Activated T-helper 2 cell treated with anti-CD3 and anti-CD28 coated beads, Interferon-gamma antibody, Interleukin-2, Interleukin-4, amounts not matched to agents 10 μg/mL and 5 μg/mL and 100 μg/mL, durations not matched to agents 14 hours and 24 hours and 36 hours (primary cell): ENCODE results near the gene GOLGA8N. TPM values are rescaled to one million over a fixed set of nuclear protein-coding genes. Genes with fewer than 3 reads are reported as not detected.

ENCODE experiments used
- DNase-seq: peaks from one replicate; pipeline ENCODE4 v3.0.0; 2021; ENCODE audit warnings: low spot score
- H3K27ac Mint-ChIP-seq: one replicate; pipeline ENCODE4 v1.8.0; 2021; ENCODE audit warnings: mixed read lengths
- H3K27me3 Mint-ChIP-seq: one replicate; pipeline ENCODE4 v1.8.0; 2021; ENCODE audit warnings: low read depth, mixed read lengths
- H3K36me3 Mint-ChIP-seq: one replicate; pipeline ENCODE4 v1.8.0; 2021; ENCODE audit warnings: low read depth, mixed read lengths
- H3K4me1 Mint-ChIP-seq: one replicate; pipeline ENCODE4 v1.8.0; 2021; ENCODE audit warnings: low read depth, mixed read lengths
- H3K4me3 Mint-ChIP-seq: one replicate; pipeline ENCODE4 v1.8.0; 2021; ENCODE audit warnings: low read depth, mild to moderate bottlenecking, moderate library complexity, mixed read lengths
- H3K9me3 Mint-ChIP-seq: one replicate; pipeline ENCODE4 v1.8.0; 2021; ENCODE audit warnings: mixed read lengths
- intact Hi-C: fragments of 100-400 bp; cut with micrococcal nuclease; formaldehyde crosslinking; loops from one replicate; pipeline ENCODE4 v1.15.1; 2023
- total RNA-seq: library from RNA; stranded (reverse); gene quantifications from 2 replicates; pipeline ENCODE4 v1.2.3, GENCODE V29; 2022

Gene GOLGA8N
- total RNA-seq, 1 donor from 2014 or later: 8.2 TPM

DNA sequence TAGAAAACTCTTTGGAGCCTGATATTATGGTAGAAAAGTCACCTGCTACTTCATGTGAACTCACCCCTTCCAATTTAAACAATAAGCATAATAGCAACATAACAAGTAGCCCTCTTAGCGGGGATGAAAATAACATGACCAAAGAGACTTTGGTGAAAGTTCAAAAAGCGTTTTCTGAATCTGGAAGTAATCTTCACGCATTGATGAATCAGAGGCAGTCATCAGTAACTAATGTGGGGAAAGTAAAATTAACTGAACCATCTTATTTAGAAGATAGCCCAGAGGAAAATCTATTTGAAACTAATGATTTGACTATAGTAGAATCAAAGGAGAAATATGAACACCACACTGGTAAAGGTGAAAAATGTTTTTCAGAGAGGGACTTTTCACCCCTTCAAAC, 43.2 kb downstream of the GOLGA8N start:
- Mint-ChIP-seq H3K27ac (peak overlapping the region; percentile 1), H3K36me3 (peaks cover 66% of the 10 kb centered on the region), H3K4me1 (peaks cover 9% of the 10 kb centered on the region), H3K9me3 (no peaks in the 10 kb centered on the region), H3K27me3 (no peaks in the 10 kb centered on the region), H3K4me3 (no peak overlapping the region)
- DNase-seq: no peak
- intact Hi-C loops: no loop called here

DNA sequence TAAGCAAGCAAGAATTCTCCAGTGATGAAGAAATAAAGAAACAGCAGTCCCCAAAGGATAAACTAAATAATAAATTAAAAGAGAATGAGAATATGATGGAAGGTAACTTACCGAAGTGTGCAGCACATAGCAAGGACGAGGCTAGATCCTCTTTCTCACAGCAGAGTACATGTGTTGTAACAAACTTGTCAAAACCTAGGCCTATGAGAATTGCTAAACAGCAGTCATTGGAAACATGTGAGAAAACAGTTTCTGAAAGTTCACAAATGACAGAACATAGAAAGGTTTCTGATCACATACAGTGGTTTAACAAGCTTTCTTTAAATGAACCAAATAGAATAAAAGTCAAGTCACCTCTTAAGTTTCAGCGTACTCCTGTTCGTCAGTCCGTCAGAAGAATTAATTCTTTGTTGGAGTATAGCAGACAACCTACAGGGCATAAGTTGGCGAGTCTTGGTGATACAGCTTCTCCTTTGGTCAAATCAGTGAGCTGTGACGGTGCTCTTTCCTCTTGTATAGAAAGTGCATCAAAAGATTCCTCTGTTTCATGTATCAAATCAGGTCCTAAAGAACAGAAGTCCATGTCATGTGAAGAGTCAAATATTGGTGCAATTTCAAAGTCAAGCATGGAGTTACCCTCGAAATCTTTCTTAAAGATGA, 43.8 kb downstream of the GOLGA8N start:
- Mint-ChIP-seq H3K4me1 (peaks cover 9% of the 10 kb centered on the region), H3K4me3 (no peak overlapping the region), H3K36me3 (peaks cover 72% of the 10 kb centered on the region), H3K9me3 (no peaks in the 10 kb centered on the region), H3K27ac (no peak overlapping the region), H3K27me3 (no peaks in the 10 kb centered on the region)
- no peak for DNase-seq
- intact Hi-C loops: no loop called here

DNA sequence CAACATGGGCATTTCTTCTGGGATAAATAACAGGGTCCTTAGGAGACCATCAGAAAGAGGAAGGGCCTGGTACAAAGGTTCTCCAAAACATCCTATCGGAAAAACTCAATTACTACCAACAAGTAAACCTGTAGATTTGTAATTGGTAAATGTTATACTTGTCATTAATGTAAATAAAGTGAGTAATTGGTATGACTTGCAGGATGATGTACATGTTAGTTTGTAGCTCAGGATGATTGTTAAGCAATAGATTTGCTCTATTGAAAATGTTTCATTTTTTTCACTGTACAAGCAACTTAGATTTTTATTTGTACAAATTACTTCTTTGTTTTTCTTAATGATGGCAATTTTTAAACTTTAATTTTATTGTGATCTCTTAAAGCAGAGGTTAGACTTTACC, 44.4 kb downstream of the GOLGA8N start:
- no peak overlapping the region for H3K27ac Mint-ChIP-seq
- peaks cover 71% of the 10 kb centered on the region for H3K36me3 Mint-ChIP-seq
- no peaks in the 10 kb centered on the region for H3K27me3 Mint-ChIP-seq
- peaks cover 9% of the 10 kb centered on the region for H3K4me1 Mint-ChIP-seq
- H3K9me3 Mint-ChIP-seq: no peaks in the 10 kb centered on the region
- no peak for DNase-seq
- intact Hi-C loops: no loop called here
- no peak overlapping the region for H3K4me3 Mint-ChIP-seq

DNA sequence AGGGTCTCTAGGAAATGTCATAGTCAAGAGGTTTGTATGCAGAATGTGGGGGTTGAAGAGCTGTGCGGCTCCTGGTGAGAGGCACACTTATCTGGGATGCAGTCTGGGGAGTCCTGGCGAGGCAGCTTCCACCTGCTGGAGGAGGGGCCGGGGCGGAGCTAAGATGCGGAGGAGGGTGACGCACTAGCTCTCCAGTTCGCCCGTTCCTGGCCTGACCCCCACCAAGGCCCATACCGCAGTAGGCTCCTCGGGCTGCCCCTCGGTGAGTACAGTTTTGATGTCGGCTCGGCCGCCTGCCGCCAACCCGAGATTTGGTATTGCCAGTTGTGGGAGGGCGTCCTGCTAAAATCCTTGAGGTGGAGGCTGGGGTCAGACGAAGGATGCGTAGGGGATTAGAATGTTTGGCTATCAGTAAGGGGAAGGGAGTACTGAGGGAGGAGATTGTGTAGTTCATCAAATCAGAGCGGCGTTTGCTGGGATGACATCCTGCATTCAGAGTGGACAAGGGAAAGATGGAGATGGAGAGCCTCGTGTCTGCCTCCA, 48.3 kb downstream of the GOLGA8N start, which contains the start of gene SCG5:
SCG5 (plus strand) TSS at position 194 of the 543 bp plus-strand sequence. CDS start 1,883 bp downstream, outside the sequence.
- H3K4me3 Mint-ChIP-seq: no peak within 1 kb of the TSS
- DNase-seq: no peak
- intact Hi-C loops: no loop called here
- H3K27me3 Mint-ChIP-seq: no peaks in the 10 kb centered on the region
- peaks cover 5% of the 10 kb centered on the region for H3K4me1 Mint-ChIP-seq
- H3K36me3 Mint-ChIP-seq: peaks cover 53% of the 10 kb centered on the region
- H3K27ac Mint-ChIP-seq: no peak within 1 kb of the TSS
- H3K9me3 Mint-ChIP-seq: no peaks in the 10 kb centered on the region

DNA sequence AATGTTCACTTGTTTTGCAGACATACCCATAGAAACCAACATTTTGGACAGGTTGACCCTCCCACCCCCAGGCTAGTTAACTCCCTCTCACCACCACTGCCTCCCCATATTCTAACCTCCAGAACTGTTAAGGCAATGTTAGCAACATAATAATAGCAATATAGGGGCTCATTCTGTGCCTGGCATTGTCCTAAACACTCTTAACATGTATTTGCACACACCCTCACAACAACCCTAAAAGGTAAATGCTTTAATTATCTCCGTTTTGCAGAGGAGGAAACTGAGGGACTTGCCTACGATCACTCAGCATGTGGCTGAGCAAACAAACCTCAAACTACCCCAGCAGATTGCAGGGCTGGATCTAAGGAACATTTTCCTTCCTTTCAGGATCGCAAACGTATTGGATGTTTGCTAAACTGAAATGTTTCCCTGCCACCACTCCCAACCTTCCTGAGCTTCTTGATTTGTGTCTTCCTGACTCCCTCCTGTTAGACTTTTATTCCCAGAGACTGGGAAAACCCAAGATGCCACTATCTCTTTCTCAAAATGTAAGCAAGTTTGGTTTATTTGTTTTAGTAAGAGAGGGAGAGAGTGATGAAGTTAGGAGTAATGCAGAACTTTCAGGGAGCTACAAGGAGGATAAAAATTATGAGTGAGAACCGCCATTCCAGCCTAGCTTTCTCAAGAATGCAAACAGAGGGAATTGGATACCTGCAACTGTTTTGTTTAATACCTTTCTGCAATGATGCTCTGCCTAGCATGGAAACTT, 49.6 kb downstream of the GOLGA8N start:
- no peak overlapping the region for H3K27ac Mint-ChIP-seq
- H3K4me1 Mint-ChIP-seq: peaks cover 5% of the 10 kb centered on the region
- no peak overlapping the region for H3K4me3 Mint-ChIP-seq
- no peak for DNase-seq
- peaks cover 48% of the 10 kb centered on the region for H3K36me3 Mint-ChIP-seq
- no peaks in the 10 kb centered on the region for H3K27me3 Mint-ChIP-seq
- intact Hi-C loops: no loop called here
- H3K9me3 Mint-ChIP-seq: no peaks in the 10 kb centered on the region

DNA sequence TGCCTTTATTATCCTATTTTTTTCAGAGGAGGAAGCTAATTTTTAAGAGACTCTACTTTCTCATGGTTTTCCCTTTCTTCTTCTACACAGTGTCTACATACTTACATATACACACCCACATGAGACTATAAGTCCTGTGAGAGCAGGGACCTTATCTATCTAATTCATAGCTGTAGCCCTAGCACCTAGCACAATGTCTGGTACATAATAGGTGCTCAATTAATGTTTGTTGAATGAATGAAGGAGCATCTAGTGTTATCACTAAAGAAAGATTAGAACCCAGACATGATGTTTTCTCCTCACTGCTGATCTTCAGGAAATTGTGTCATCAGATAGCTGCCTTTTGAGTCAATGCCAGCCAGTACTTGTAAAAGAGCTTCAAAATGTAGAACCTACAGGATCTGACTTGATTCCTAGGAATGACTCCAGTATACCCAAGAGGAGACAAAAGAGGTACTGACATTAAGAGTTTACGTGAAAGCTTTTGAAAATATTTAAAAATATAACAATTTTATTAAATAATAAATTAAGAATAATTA, 50.7 kb downstream of the GOLGA8N start:
- Mint-ChIP-seq H3K9me3 (no peaks in the 10 kb centered on the region), H3K4me3 (no peak overlapping the region), H3K27ac (no peak overlapping the region), H3K36me3 (peaks cover 51% of the 10 kb centered on the region), H3K27me3 (no peaks in the 10 kb centered on the region), H3K4me1 (peaks cover 5% of the 10 kb centered on the region)
- intact Hi-C loops: no loop called here
- DNase-seq: no peak

DNA sequence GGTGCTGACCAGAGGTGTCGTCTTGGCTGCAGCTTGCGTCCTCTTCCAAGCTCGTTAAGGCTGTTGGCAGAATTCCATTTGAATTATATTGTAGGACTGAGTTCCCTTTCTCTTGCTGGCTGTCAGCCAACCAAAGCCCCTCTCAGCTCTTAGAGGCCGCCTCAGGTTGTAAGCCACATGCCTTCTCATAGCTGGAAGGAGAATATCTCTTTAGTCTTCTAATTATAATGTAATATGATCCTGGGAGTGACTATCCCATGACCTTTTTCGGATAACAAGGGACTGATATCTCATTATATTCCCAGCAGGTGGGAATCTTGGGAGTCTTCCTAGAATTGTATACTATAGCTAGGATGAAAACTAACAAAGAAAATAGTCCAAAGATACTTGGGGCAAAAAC, 53.0 kb downstream of the GOLGA8N start:
- intact Hi-C loops: no loop called here
- H3K36me3 Mint-ChIP-seq: peaks cover 41% of the 10 kb centered on the region

DNA sequence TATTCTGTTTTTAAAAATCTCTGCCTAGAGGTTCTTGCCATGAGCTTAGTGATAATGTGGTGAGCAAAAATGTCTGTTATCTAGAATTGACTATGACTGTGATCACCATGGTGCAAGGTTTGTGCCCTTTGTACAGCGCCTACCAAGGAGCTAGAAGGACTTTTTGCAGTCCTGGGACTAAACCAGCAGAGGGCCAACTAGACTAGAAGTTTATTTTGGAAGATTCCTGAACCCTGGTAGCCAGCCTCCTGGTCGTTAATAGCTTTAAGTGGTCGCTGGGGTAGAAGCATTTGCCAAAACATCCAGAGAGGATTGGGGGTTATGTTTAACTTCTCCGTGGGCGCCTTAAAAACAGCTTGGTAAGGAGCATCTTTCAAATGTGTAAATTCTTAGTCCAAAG, 56.1 kb downstream of the GOLGA8N start:
- Mint-ChIP-seq H3K4me3 (no peak overlapping the region), H3K9me3 (no peaks in the 10 kb centered on the region), H3K4me1 (peaks cover 1% of the 10 kb centered on the region), H3K27ac (no peak overlapping the region), H3K27me3 (no peaks in the 10 kb centered on the region), H3K36me3 (peaks cover 55% of the 10 kb centered on the region)
- no peak for DNase-seq
- intact Hi-C loops: no loop called here

More for the DNA sequence above, 53.0 kb downstream of the GOLGA8N start:
- Mint-ChIP-seq H3K9me3 (no peaks in the 10 kb centered on the region), H3K4me1 (peaks cover 3% of the 10 kb centered on the region), H3K4me3 (no peak overlapping the region), H3K27ac (no peak overlapping the region), H3K27me3 (no peaks in the 10 kb centered on the region)
- no peak for DNase-seq

DNA sequence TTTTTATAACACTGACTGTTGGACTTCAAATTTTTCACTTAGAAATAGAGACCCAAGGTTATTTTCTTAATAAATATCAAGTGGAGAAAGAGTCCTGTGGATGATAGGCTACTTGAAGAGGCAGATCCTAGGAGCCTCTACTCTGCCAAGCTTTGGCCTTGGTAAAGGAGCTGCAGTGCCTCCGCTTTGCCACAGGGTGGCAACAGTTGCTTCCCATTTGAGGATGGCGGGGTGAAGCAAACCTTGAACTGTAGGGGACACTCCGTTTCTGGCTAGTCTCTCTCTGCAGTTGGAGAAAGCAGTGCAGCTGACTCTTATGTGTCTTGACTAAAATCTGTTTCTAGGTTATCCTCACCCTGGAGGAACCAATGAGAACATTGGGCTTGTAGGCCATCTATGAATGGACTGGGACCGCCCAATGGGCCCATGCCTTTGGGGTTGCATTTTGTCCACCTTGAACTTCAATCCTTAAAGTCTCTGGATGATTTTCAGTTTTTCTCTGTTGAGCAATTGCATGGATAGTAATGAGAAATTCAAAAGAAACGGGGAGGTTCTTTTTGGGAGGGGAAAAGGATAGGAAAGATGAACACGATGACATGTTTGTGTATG, 58.1 kb downstream of the GOLGA8N start:
- Mint-ChIP-seq H3K27me3 (no peaks in the 10 kb centered on the region), H3K4me3 (no peak overlapping the region), H3K4me1 (peaks cover 1% of the 10 kb centered on the region), H3K9me3 (no peaks in the 10 kb centered on the region), H3K27ac (peak overlapping the region; percentile 5), H3K36me3 (peaks cover 50% of the 10 kb centered on the region)
- intact Hi-C loops: no loop called here
- DNase-seq: peak; percentile 30

DNA sequence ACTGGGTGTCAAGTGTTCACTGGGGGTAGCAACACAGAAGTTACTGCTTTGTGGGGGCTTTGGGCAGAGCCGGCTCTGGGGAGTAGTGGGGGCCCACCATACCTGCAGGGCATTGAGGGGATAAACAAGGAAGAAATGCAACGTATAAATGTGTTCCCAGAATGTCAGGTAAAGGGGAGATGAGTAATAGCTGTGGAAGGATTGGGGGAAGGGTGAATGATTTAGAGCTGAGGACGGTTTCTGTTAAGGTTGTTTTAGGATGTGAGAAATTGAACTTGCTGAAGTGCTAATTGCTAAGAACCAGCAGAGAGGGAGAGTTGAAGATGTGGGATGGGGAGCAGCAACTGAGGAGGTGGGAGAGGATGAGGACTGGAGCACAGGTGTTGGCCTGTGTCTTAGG, 58.9 kb downstream of the GOLGA8N start:
- Mint-ChIP-seq H3K4me1 (peaks cover 3% of the 10 kb centered on the region), H3K4me3 (no peak overlapping the region), H3K36me3 (peaks cover 51% of the 10 kb centered on the region), H3K27me3 (no peaks in the 10 kb centered on the region), H3K27ac (no peak overlapping the region), H3K9me3 (no peaks in the 10 kb centered on the region)
- no peak for DNase-seq
- intact Hi-C loops: no loop called here

DNA sequence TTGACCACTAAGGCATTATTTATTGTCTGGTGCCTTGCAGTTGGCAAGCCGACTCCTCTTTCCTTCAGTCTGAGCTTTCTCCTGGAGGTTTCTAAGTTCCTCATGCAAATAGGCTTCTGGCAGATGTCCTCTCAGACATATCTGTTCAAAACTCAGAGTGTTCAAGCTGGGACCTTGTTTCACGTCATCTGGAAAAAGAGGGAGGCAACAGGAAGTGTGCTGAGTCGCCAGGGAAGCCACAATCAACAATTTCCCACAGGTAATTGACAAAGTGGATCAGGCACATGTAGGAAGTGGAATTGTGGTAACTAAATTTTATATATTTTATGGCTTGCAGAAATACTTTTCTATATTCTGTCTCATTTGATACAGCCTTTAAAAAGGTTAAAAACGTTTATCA, 62.8 kb downstream of the GOLGA8N start:
- peaks cover 41% of the 10 kb centered on the region for H3K36me3 Mint-ChIP-seq
- no peaks in the 10 kb centered on the region for H3K9me3 Mint-ChIP-seq
- intact Hi-C loops: no loop called here
- H3K27ac Mint-ChIP-seq: no peak overlapping the region
- no peak overlapping the region for H3K4me3 Mint-ChIP-seq
- H3K4me1 Mint-ChIP-seq: peaks cover 9% of the 10 kb centered on the region
- no peak for DNase-seq
- H3K27me3 Mint-ChIP-seq: no peaks in the 10 kb centered on the region

DNA sequence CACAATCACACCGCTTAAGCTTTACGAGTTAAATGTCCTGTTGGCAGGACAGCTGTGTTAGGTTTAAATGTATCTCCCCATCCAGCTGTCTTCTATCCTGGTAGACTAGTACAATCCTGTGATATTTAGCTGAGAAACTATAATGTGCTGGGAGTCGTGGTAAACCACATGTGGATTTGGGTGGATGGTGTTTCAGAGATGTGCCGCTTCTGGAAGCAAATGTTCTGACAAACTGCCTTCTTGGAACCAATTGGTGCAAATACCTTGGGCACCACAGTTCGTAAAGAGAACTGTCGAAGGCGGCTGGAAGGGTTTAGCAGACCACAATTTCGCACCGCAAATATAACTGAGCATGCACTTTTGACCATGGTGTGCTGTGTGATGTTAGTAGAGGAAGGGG, 63.2 kb downstream of the GOLGA8N start:
- no peaks in the 10 kb centered on the region for H3K27me3 Mint-ChIP-seq
- peaks cover 9% of the 10 kb centered on the region for H3K4me1 Mint-ChIP-seq
- intact Hi-C loops: no loop called here
- no peak overlapping the region for H3K4me3 Mint-ChIP-seq
- no peaks in the 10 kb centered on the region for H3K9me3 Mint-ChIP-seq
- DNase-seq: no peak
- peaks cover 37% of the 10 kb centered on the region for H3K36me3 Mint-ChIP-seq
- H3K27ac Mint-ChIP-seq: no peak overlapping the region
